Measurements from ENCODE around the gene TYSND1.

- TF ChIP-seq, protein P1, sequence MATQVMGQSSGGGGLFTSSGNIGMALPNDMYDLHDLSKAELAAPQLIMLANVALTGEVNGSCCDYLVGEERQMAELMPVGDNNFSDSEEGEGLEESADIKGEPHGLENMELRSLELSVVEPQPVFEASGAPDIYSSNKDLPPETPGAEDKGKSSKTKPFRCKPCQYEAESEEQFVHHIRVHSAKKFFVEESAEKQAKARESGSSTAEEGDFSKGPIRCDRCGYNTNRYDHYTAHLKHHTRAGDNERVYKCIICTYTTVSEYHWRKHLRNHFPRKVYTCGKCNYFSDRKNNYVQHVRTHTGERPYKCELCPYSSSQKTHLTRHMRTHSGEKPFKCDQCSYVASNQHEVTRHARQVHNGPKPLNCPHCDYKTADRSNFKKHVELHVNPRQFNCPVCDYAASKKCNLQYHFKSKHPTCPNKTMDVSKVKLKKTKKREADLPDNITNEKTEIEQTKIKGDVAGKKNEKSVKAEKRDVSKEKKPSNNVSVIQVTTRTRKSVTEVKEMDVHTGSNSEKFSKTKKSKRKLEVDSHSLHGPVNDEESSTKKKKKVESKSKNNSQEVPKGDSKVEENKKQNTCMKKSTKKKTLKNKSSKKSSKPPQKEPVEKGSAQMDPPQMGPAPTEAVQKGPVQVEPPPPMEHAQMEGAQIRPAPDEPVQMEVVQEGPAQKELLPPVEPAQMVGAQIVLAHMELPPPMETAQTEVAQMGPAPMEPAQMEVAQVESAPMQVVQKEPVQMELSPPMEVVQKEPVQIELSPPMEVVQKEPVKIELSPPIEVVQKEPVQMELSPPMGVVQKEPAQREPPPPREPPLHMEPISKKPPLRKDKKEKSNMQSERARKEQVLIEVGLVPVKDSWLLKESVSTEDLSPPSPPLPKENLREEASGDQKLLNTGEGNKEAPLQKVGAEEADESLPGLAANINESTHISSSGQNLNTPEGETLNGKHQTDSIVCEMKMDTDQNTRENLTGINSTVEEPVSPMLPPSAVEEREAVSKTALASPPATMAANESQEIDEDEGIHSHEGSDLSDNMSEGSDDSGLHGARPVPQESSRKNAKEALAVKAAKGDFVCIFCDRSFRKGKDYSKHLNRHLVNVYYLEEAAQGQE (IDR thresholded peaks at IDR 0.05; ENCODE audit: insufficient read depth in 1 of 2, low read depth in 2 of 2, low read length in 2 of 2), result no peak
- no peak for TF ChIP-seq TAF1 (IDR thresholded peaks at IDR 0.05; ENCODE audit: borderline replicate concordance, insufficient read depth, low read length)
These were observed 7.1 kb downstream of the TYSND1 start for GRCh38 chr10:70139151-70139996.
